DND-41 (cell line): Measurements from ENCODE around the gene ADK.

ENCODE experiments used
- CTCF ChIP-seq: IDR thresholded peaks from 2 replicates; pipeline ENCODE4 v1.5.1; 2012; ENCODE audit warnings: borderline replicate concordance, low read length, moderate library complexity, mild to moderate bottlenecking; ENCODE audit not compliant: poor library complexity, severe bottlenecking; ENCODE audit errors: extremely low read depth
- EZH2 ChIP-seq: IDR thresholded peaks from 3 replicates; pipeline ENCODE4 v1.6.1; 2012; ENCODE audit warnings: borderline replicate concordance, low read depth, mild to moderate bottlenecking, moderate library complexity, low read length, inconsistent platforms; ENCODE audit not compliant: severe bottlenecking

GRCh38 chr10:74150990-74151878, at the start of gene ADK:
- TF ChIP-seq CTCF (peak; percentile 22), EZH2 (no peak)
